ENCODE data around the gene RBM38. TPM values are rescaled to one million over a fixed set of nuclear protein-coding genes. Genes with fewer than 3 reads are reported as not detected.

Gene RBM38
- total and polyA plus RNA-seq, 8 donors = 16.8 to 29.5 (median 19.9) TPM

DNA sequence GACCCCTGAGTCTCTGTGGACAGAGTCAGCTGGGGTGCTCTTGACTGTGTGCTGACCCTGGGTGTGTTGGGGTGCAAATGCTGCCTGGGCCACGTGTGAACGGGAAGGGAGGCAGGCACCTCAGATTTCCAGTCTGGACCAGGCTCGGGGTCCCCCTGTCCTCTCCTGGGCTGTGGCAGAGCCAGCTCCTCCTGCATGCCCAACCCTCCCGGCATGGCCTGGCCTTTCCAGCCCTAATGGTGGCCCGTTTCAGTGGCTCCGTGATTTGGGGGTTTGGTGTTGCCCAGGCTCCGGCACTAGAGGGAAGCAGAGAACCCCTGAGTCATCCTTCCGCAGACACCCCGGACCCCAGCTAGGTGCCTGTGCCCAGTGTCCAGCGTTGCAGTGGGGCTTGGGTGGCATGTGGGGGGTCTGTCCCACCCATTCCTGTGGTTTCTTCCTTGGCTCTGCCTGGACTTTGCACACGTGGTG is 9.1 kb downstream of the RBM38 start:
- Histone ChIP-seq H3K27ac (no peak overlapping the region), H3K4me3 (no peak overlapping the region), H3K27me3 (no peaks in the 10 kb centered on the region), H3K4me1 (peaks cover 11 to 73% of the 10 kb centered on the region in 2 donors), H3K36me3 (peaks cover 0 to 81% of the 10 kb centered on the region in 2 donors), H3K9me3 (no peaks in the 10 kb centered on the region)
- ATAC-seq (no peak), DNase-seq (peak in 1 of 4 donors; percentile 41)
- TF ChIP-seq CTCF (IDR thresholded peaks at IDR 0.05) = no peak
- intact Hi-C loops (cut with DNase I) = no loop called here

DNA sequence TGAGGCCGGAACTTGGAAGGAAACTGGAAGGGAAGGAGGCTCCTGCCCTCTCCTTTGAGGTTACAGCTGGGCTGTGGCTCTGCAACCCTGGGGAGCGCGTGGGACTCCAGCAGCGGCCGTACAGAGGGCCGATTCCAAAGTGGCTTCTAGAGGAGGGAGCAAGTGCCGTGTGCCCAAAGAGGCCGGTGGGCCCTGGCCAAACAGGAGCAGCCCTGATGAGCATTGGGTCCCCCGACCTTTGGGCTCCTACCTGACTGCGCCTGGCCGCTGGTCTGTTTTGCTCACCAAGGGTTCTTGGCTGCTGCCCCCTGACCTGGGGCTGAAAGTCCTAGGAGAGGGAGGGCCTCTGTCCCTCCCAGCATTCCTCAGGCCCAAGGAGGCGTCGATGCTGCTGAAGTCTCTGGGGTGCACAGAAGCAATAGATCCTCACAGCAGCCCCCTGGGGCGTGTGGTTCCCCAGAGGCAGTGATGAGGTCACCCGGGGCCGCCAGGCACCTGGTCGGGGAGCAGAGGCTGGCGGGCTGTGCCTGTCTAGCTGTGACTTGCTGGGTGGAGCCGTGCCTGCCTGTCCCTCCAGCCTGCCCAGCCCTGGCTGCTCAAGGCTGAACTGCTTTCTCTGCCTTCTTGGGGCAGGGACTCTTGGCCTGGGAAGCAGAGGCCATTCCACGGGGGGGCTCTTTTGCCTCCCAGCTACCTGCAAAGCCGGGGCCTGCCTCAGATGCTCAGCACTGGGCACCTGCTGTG is 9.8 kb downstream of the RBM38 start:
- DNase-seq = peak in 1 of 4 donors; percentile 65
- Histone ChIP-seq H3K4me1 (peaks cover 4 to 67% of the 10 kb centered on the region in 2 donors), H3K36me3 (peaks cover 0 to 81% of the 10 kb centered on the region in 2 donors), H3K27me3 (no peaks in the 10 kb centered on the region), H3K9me3 (no peaks in the 10 kb centered on the region), H3K4me3 (no peak overlapping the region), H3K27ac (no peak overlapping the region)
- intact Hi-C loops (cut with DNase I) = no loop called here
- TF ChIP-seq CTCF (IDR thresholded peaks at IDR 0.05) = no peak
- no peak for ATAC-seq

GRCh38 chr20:57401565-57401918 is 10.3 kb downstream of the RBM38 start:
- no peak for TF ChIP-seq CTCF (IDR thresholded peaks at IDR 0.05)
- H3K4me1 ChIP-seq = peaks cover 4 to 62% of the 10 kb centered on the region in 2 donors
- no peaks in the 10 kb centered on the region for H3K27me3 ChIP-seq
- intact Hi-C loops (cut with DNase I) = no loop called here
- no peaks in the 10 kb centered on the region for H3K9me3 ChIP-seq
- H3K36me3 ChIP-seq = peaks cover 0 to 81% of the 10 kb centered on the region in 2 donors
- ATAC-seq = no peak
- DNase-seq = peak in 1 of 4 donors; percentile 36
- H3K4me3 ChIP-seq = no peak overlapping the region
- H3K27ac ChIP-seq = no peak overlapping the region

DNA sequence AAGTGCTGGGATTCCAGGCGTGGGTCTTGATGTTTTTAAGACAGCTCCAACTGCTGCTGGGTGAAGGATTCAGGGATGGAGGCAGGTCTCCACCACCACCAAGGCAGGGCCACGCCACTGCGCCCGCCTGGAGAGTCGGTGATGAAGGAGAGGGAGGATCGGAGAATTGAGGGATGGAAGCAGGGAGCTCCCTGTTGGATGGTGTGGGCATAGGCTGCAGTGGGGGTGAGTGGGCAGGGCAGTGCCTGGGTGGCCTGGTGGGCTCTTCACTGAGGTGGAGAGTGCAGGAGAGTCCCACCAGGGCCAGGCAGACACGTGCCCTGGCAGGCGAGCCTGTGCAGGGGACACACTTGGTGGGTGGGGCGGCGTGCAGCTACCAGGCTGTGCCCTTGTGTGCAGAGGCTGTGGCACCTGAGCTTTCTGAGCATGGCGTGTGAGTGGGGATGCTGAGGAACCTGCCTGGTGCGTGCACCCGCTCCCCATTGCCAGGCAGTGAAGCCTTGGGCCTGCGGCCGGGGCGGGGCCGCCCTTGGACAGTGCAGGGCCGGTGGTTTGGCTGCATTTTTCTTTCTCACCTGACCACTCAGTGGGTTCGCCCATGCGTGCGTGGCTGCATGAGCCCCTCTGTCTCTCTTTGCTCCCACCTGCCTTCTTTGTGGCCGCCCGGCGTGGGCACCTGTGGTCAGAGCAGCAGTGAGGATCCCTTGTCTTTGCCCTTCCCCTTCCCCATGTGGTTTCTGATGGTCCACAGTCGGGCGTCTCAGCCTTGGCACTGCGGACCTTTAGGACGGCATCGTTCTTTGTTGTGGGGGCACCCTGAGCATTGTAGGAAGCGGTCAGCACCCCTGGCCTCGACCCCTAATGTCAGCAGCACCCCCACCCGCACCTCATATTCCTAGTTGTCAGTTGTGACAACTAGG is 11.3 kb downstream of the RBM38 start:
- no peak for TF ChIP-seq CTCF (IDR thresholded peaks at IDR 0.05)
- H3K27me3 ChIP-seq = no peaks in the 10 kb centered on the region
- H3K27ac ChIP-seq = peak overlapping the region in 1 of 2 donors; percentile 54
- no peaks in the 10 kb centered on the region for H3K9me3 ChIP-seq
- DNase-seq = peak in 1 of 4 donors; percentile 58
- H3K4me3 ChIP-seq = no peak overlapping the region
- H3K4me1 ChIP-seq = peaks cover 4 to 52% of the 10 kb centered on the region in 2 donors
- peaks cover 0 to 81% of the 10 kb centered on the region in 2 donors for H3K36me3 ChIP-seq
- no peak for ATAC-seq
- intact Hi-C loops (cut with DNase I) = no loop called here

DNA sequence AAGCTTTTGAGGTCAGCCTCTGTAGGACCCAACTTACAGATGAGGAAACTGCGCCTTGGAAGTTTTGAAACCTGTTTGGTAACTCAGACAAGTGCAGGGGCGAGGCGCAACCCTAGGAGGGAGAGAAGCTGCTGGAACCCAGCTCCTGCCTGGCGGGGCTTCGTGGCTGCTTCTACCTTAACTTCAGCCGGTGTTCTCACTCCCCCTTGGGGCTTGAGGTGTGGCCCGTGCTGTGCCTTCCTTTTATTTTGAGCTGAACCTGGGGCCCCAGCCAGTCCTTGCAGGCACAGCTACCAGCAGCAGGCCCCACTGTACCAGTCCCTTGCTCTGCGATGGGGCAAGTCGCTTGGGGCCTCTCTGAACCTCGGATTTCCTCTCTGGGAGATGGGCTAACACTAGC is 12.0 kb downstream of the RBM38 start:
- DNase-seq = peak in 1 of 4 donors; percentile 57
- Histone ChIP-seq H3K4me3 (no peak overlapping the region), H3K9me3 (no peaks in the 10 kb centered on the region), H3K36me3 (peaks cover 0 to 86% of the 10 kb centered on the region in 2 donors), H3K27me3 (no peaks in the 10 kb centered on the region), H3K4me1 (peaks cover 4 to 45% of the 10 kb centered on the region in 2 donors), H3K27ac (peak overlapping the region in 1 of 2 donors; percentile 54)
- ATAC-seq = no peak
- intact Hi-C loops (cut with DNase I) = no loop called here
- TF ChIP-seq CTCF (IDR thresholded peaks at IDR 0.05) = no peak

Measured in left lung (tissue), 10 donors.